Mucosa of stomach (tissue), 1 donor: ENCODE results near the gene YAF2.
"Not testable (repeated sequence)": the region's sequence is repeated elsewhere in the genome, so short reads cannot be mapped to it uniquely, and the experiment has no call there.

Source experiments
- H3K27me3 ChIP-seq: one replicate; pipeline ENCODE4 v1.7.0; 2013; ENCODE audit warnings: mild to moderate bottlenecking, low read length; ENCODE audit not compliant: control insufficient read depth, insufficient read depth
- H3K36me3 ChIP-seq: one replicate; pipeline ENCODE4 v1.7.0; 2013; ENCODE audit warnings: low read length; ENCODE audit not compliant: control insufficient read depth, insufficient read depth
- H3K4me1 ChIP-seq: one replicate; pipeline ENCODE4 v1.7.0; 2013; ENCODE audit warnings: mild to moderate bottlenecking, low read length; ENCODE audit not compliant: control insufficient read depth, insufficient read depth
- H3K4me3 ChIP-seq: one replicate; pipeline ENCODE4 v1.7.0; 2013; ENCODE audit warnings: low read length
- H3K9ac ChIP-seq: one replicate; pipeline ENCODE4 v1.7.0; 2013; ENCODE audit warnings: mild to moderate bottlenecking, low read length, moderate library complexity
- H3K9me3 ChIP-seq: one replicate; pipeline ENCODE4 v1.7.0; 2013; ENCODE audit warnings: mild to moderate bottlenecking, low read length, moderate library complexity; ENCODE audit not compliant: control insufficient read depth
- donor health status: Pancreatic carcinoma.

Gene YAF2

GRCh38 chr12:42215759-42216158 lies 22.3 kb downstream of the YAF2 start:
- not testable (repeated sequence) for H3K36me3 ChIP-seq, H3K4me1 ChIP-seq, H3K4me3 ChIP-seq, H3K9ac ChIP-seq, H3K27me3 ChIP-seq, H3K9me3 ChIP-seq

GRCh38 chr12:42213954-42214426 lies 24.1 kb downstream of the YAF2 start:
- Histone ChIP-seq H3K9ac (no peak overlapping the region), H3K4me3 (no peak overlapping the region), H3K4me1 (no peaks in the 10 kb centered on the region), H3K27me3 (no peaks in the 10 kb centered on the region), H3K36me3 (no peaks in the 10 kb centered on the region), H3K9me3 (no peaks in the 10 kb centered on the region)

- H3K9ac ChIP-seq: no peak overlapping the region
- no peaks in the 10 kb centered on the region for H3K36me3 ChIP-seq
- no peaks in the 10 kb centered on the region for H3K4me1 ChIP-seq
- H3K4me3 ChIP-seq: no peak overlapping the region
- no peaks in the 10 kb centered on the region for H3K27me3 ChIP-seq
- no peaks in the 10 kb centered on the region for H3K9me3 ChIP-seq
Measured at GRCh38 chr12:42213023-42213422, 25.0 kb downstream of the YAF2 start.

- Histone ChIP-seq H3K27me3 (no peaks in the 10 kb centered on the region), H3K36me3 (no peaks in the 10 kb centered on the region), H3K9me3 (no peaks in the 10 kb centered on the region), H3K4me1 (no peaks in the 10 kb centered on the region), H3K9ac (no peak overlapping the region), H3K4me3 (no peak overlapping the region)
Measured at GRCh38 chr12:42208574-42208973, 29.5 kb downstream of the YAF2 start.

- H3K27me3 ChIP-seq: no peaks in the 10 kb centered on the region
- H3K36me3 ChIP-seq: no peaks in the 10 kb centered on the region
- no peaks in the 10 kb centered on the region for H3K4me1 ChIP-seq
- H3K4me3 ChIP-seq: no peak overlapping the region
- no peak overlapping the region for H3K9ac ChIP-seq
- no peaks in the 10 kb centered on the region for H3K9me3 ChIP-seq
Measured at GRCh38 chr12:42204819-42205218, 33.2 kb downstream of the YAF2 start.

- H3K27me3 ChIP-seq: no peaks in the 10 kb centered on the region
- H3K9me3 ChIP-seq: no peaks in the 10 kb centered on the region
- H3K9ac ChIP-seq: no peak overlapping the region
- no peaks in the 10 kb centered on the region for H3K4me1 ChIP-seq
- H3K36me3 ChIP-seq: no peaks in the 10 kb centered on the region
- H3K4me3 ChIP-seq: no peak overlapping the region
Measured at GRCh38 chr12:42204362-42204761, 33.7 kb downstream of the YAF2 start.

GRCh38 chr12:42201063-42201462 lies 37.0 kb downstream of the YAF2 start:
- Histone ChIP-seq H3K9ac (no peak overlapping the region), H3K4me1 (no peaks in the 10 kb centered on the region), H3K4me3 (no peak overlapping the region), H3K36me3 (no peaks in the 10 kb centered on the region), H3K27me3 (no peaks in the 10 kb centered on the region), H3K9me3 (no peaks in the 10 kb centered on the region)

- peaks cover 4% of the 10 kb centered on the region for H3K4me1 ChIP-seq
- H3K9ac ChIP-seq: no peak overlapping the region
- H3K27me3 ChIP-seq: no peaks in the 10 kb centered on the region
- H3K4me3 ChIP-seq: no peak overlapping the region
- H3K36me3 ChIP-seq: no peaks in the 10 kb centered on the region
- no peaks in the 10 kb centered on the region for H3K9me3 ChIP-seq
Measured at GRCh38 chr12:42199007-42199406, 39.0 kb downstream of the YAF2 start.

- Histone ChIP-seq H3K4me3 (no peak overlapping the region), H3K4me1 (peaks cover 4% of the 10 kb centered on the region), H3K9me3 (no peaks in the 10 kb centered on the region), H3K36me3 (no peaks in the 10 kb centered on the region), H3K27me3 (no peaks in the 10 kb centered on the region), H3K9ac (no peak overlapping the region)
Measured at GRCh38 chr12:42196723-42197603, 41.1 kb downstream of the YAF2 start.

- Histone ChIP-seq H3K9me3 (no peaks in the 10 kb centered on the region), H3K4me3 (no peak overlapping the region), H3K4me1 (peaks cover 4% of the 10 kb centered on the region), H3K27me3 (no peaks in the 10 kb centered on the region), H3K9ac (no peak overlapping the region), H3K36me3 (no peaks in the 10 kb centered on the region)
Measured at GRCh38 chr12:42192686-42193085, 45.4 kb downstream of the YAF2 start.

GRCh38 chr12:42192258-42192657 lies 45.8 kb downstream of the YAF2 start:
- Histone ChIP-seq H3K9me3 (no peaks in the 10 kb centered on the region), H3K36me3 (no peaks in the 10 kb centered on the region), H3K9ac (no peak overlapping the region), H3K27me3 (no peaks in the 10 kb centered on the region), H3K4me3 (no peak overlapping the region), H3K4me1 (peaks cover 4% of the 10 kb centered on the region)

GRCh38 chr12:42190376-42190775 lies 47.7 kb downstream of the YAF2 start:
- no peaks in the 10 kb centered on the region for H3K36me3 ChIP-seq

More at GRCh38 chr12:42190376-42190775, 47.7 kb downstream of the YAF2 start:
- no peaks in the 10 kb centered on the region for H3K9me3 ChIP-seq
- no peak overlapping the region for H3K4me3 ChIP-seq
- no peaks in the 10 kb centered on the region for H3K27me3 ChIP-seq
- H3K4me1 ChIP-seq: peaks cover under 1% of the 10 kb centered on the region
- H3K9ac ChIP-seq: no peak overlapping the region
